CD1c-positive myeloid dendritic cell (primary cell): ENCODE measurements around the gene BTBD2.

Source experiments
- DNase-seq: peaks from one replicate; pipeline ENCODE4 v3.0.0-alpha.2; 2016; ENCODE audit errors: extremely low spot score

The BTBD2 gene

DNA sequence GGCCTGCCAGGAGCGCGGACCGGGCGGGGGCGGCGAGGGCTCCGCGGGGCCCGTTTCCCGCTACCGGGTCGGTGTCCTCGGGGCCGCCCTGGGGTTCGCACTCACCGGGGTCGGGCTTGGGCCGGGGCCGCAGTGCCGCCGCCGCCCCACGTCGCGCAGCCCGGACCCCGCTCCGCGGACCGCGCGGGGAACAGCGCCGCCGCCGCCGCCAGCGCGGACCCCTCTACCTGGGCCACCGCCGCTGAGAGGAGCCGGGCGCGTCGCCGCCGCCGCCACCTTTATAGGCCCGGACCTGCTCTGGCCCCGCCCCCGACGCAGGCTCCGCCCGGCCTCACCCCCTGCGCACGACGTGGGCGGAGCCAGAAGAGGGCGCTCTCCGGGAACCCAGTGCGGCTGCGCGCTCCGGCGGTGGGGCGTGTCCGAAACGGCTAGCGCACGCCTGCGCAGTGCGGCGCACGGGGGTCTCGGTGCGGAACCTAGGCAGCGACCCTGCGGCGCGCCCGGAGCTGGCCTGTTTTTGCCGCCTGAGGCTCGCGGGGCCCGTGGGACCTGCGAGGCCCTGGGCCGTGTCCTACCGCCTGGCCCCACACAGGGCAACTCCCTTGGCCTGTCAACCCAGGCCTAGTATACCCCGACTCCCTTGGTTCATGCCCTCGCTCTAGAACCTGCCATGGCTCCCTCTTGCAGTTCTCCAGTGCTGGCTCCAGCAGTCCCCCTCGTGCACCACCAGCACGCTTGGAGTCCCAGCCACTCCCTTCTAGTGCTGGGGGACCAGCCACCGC is 35.7 kb upstream of the BTBD2 start, which contains the start of gene MKNK2:
Gene MKNK2 (minus strand): TSS at position 254 of the 782 bp plus-strand sequence. CDS start 393 bp downstream, outside the sequence.
- DNase-seq, result peak; percentile 97

GRCh38 chr19:2050349-2050990 is 35.0 kb upstream of the BTBD2 start:
- DNase-seq, result no peak

- DNase-seq, result peak; percentile 75
These were observed 34.3 kb upstream of the BTBD2 start for GRCh38 chr19:2049741-2050348.

GRCh38 chr19:2048959-2049740 is 33.6 kb upstream of the BTBD2 start:
- no peak for DNase-seq

DNA sequence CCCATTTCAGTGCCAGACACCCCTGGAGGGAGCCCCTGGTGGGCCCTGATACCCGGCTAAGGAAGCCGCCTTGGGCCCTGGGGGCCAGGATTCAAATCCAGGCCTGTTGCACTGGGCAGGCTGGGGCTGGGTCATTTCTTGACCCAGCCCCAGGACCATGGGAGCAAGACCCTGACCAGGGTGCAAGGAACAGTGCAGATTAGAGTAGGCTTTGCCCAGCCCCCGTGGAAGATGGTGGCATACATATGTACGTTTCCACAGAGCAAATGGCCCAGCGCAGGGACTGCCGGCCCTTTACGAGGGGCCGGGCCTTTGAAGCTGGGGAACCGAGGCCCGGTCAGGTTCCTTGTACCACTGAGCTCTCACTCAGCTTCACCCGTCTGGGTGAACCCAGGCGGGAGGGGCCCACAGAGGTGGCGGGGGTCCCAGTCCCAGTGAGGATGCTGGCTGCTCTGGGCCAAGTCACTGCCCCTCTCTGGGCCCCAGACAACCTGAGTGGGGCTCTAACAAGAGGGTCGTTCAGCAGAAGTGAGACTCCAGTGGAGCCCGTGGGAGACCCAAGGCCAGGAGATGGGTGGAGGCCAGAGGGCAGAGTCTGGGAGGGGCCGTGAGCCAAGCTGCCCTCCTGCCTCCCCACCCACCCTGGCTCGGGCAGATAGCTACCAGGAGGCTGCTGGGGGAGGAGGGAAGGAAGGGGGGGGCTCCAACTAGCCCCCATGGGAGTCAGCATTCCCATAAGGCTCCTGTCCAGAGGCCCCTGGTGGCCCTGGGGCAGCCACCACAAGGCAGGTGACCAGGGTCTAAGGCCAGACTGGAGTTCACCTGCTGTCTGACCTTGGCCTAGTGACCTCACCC is 32.8 kb upstream of the BTBD2 start:
- no peak for DNase-seq

DNA sequence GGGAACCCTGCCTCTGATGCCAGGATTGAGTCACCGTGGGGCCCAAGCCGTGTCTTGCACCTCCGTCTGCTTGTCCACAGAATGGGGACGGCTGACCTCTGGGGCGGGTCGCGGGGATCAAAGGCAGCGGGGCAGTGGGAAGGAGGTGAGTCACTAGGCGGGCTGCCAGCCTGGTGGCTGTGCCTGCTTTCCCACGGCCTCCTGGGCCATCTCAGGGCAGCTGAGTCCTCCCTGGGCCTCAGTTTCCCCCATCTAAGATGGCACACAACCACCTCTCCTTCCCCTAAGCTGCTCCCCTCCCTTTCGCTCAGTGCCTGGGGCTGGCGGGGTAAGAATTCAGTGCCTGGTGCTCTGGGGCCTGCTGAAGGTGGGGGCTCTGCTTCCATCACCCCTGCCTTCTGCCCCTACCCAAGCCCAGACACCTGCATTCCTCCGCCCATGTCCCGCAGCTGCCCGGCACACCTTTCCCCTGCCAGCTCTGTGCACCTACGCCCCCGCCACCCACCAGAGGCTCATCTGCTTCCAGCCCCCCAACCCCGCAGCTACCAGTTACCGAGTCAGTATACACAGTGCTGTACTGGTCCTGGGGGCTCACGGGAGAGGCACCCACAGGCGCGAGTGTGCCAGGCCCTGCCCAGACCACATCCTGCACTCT is 32.1 kb upstream of the BTBD2 start:
- no peak for DNase-seq

- DNase-seq, result no peak
These were observed 31.5 kb upstream of the BTBD2 start for GRCh38 chr19:2047076-2047448.

DNA sequence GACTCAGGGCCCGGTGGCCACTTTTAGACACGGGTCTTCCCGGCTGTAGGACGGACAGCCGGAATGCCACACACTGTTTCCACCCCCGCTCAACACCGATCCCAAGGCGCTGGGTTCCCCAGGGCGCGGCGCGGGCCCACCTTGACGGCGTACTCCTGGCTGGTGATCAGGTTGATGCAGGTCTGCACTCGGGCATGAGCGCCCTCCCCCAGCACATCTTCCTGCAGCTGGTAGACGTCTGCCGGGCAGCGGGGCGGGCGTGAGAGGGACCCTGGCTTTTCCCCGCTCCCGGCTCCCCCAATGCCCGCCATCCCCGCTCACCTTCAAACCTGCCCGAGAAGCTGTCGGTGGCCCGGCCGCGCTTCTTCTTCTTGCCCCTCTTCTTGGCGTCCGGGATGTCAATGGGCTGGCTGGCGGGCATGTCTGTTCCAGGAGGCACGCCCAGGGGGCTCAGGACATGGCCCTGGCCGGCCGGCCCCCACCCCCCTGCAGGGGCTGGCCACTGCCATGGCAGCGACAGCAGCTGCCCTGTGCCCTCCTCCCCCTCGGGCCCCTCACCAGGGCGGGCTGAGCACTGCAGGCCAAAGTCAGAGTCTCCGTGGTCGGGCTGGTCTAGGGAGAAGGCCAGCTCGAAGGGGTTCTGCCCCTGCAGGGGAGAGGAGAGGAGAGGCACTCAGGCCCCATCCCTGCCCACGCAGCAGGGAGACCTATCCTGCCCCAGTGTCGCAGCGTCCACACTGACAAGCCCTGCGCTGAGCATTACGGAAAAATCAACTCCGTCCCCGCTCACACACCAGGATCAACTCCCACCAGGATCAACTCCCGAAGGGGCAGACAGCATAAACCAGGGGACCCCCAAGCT is 30.8 kb upstream of the BTBD2 start:
- DNase-seq, result no peak

DNA sequence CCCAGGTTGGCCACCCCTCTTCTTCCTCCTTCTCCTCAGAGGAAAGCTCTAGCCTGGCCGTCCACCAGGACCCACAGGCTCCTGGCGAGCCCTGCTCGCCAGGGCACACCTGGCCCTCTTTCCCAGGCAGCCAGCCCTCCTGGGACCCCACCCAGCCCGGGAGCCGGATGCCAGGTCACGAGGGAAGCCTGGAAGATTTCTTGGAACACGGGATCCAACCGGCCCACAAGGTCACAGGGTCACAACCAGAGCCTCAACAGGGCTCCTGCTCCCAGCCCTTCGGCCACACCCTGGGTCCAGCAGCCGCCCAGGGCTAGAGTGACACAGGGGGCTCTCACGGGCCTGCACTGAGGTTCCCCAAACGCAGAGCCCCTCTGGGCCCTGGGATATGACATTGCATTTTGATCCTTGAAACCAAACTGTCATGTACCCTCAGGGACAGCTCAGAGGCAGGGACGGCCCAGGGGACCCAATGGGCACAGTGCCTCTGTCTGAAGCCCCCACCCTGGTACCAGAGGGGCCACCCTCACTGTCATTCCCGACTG is 30.1 kb upstream of the BTBD2 start:
- DNase-seq, result no peak

DNA sequence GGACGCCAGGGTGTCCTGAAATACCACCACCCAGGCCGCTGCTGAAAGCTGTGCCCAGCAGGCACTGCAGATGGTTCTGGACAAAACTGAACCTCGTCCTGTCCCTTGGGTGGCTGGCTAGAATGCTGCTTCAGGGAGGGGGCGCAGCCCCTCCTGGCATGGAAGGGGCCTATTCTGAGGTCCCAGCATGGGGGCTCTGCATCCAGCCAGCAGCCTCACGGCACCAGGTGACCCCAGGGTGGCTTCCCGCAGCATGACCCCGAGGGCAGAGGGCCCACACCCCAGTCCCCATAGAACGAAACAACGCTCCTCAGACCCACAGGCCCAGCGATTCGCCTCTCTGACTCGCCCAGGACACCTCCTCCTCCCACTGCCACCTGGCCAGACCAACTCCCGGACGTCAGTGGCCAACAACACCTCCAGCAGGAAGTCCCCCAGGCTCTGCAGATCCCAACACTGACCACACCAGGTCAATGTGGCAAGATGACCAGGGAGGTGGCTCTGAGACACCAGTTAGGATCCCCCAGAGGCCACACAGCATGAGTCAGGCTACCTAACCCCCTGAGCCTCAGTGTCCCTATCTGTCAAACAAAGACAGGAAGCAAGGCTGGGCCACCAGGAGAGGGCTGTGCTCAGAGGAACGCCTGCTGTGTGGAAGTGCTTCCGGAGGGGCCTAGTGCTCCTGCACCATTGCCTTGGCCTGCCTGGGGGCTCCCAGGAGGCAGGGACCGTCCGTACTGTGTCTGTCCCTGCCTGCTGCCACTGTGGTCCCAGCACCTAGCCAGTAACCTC is 29.4 kb upstream of the BTBD2 start:
- DNase-seq, result no peak

- no peak for DNase-seq
These were observed 28.6 kb upstream of the BTBD2 start for GRCh38 chr19:2043961-2044708.

DNA sequence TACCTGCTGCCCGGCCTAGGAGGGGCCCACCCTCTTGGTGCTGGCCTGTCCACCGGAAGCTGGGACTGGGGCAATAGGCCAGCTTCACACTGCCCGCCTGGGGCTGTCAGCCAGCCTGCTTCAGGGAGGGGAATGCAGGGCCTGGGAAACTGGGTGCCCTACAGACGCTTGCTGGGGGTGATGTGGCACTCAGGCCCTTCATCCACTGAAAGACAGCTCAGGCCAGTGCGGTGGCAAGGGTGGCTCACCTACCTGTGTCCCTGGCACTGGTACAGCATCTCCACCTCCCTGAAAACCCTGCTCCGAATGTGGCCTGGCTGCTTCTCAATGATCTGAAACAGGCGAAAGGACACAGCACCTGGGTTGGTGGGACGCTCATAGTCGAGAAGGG is 27.7 kb upstream of the BTBD2 start:
- no peak for DNase-seq

DNA sequence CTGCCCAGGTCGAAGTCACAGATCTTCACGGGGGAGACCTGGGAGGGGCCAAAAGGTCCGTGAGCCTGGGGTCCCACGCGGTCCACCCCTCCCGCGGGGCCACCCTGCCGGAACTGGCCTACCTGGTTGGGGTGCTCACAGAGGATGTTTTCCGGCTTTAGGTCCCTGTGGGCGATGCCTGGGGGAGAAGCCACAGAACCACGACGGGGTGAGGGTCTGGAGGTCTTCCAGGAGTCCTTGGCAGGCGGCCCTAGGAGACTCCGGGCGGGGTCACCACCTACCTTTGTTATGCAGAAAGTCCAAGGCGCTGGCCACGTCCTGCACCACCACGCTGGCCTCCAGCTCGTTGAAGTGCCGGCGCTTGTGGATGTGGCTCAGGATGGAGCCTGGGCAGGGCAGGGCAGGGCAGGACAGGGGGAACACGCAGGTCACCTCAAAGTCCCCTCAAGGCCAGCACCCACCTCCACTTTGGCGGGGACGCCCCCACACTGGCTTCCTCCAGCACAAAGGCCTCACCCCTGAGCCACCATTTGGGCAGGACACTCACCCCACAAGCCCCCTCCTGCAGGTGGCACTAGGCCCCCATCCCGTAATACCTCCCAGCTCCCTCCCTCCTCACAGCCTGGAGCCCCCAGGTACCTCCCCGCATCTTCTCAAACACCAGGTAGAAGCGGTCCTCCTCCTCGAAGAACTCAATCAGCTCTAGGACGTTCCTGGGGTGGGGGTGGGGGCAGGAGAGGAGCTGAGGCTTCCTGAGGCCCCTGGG is 27.2 kb upstream of the BTBD2 start:
- DNase-seq, result no peak

- peak; percentile 98 for DNase-seq
These were observed 26.4 kb upstream of the BTBD2 start for GRCh38 chr19:2041683-2042484.

GRCh38 chr19:2041433-2041682 is 25.8 kb upstream of the BTBD2 start:
- DNase-seq, result no peak

DNA sequence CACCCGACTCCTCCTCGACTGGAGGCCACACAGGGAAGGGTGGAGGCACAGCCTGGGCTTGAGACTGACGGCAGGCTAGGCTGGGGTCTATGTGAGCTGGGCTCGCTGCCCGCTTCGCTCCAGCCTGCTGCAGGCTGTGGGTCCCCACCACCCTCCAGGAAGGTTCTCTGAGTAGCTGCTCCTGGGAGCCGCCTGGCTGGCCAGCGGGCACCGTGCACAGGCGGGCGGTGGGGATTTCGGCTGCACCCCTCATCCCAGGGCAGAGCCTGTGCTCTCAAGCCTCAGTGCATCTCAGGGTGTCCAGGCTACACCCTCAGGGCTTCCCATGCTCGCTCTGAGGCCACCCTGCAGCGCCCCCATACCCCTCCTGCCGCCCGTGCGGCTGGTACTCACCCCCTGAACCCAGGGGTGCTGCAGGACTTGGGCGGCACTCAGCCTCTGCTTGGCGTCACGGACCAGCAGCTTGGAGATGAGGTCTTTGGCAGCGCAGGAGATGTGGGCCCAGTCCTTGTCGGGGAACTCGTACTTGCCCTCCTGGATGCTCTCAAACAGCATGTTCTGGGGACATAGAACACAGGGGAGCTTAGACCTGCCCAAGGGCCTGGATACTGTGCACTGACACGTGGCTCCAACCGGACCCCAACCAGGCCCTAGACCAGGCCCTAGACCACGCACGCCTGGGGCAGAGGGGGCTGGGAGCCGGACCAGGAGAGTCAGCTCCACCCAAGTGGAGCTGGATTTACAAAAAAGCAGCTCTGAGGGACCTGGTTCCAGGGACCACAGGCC is 25.3 kb upstream of the BTBD2 start:
- no peak for DNase-seq
